Bronchial epithelial cell (primary cell): Measurements from ENCODE around the gene EVA1C. TPM values are rescaled to one million over a fixed set of nuclear protein-coding genes. Genes with fewer than 3 reads are reported as not detected.
"Not testable (repeated sequence)": the region's sequence is repeated elsewhere in the genome, so short reads cannot be mapped to it uniquely, and the experiment has no call there.

Source experiments
- DNase-seq: peaks from one replicate; pipeline ENCODE4 v3.0.0-alpha.2; 2010; ENCODE audit warnings: low read depth
- FAIRE-seq: peaks from 2 replicates; lab custom pipeline; 2011; peaks lifted over from hg19 to GRCh38; lab: Jason Lieb, UNC
- H3K27me3 ChIP-seq: 2 replicates; pipeline ENCODE4 v1.5.1; 2011; ENCODE audit warnings: low read length; ENCODE audit not compliant: control insufficient read depth, insufficient read depth
- H3K36me3 ChIP-seq: 2 replicates; pipeline ENCODE4 v1.5.1; 2011; ENCODE audit warnings: low read length; ENCODE audit not compliant: control insufficient read depth, insufficient read depth
- H3K4me3 ChIP-seq: 2 replicates; pipeline ENCODE4 v1.5.1; 2011; ENCODE audit warnings: mild to moderate bottlenecking, low read depth, low read length, control low read depth
- CTCF ChIP-seq: IDR thresholded peaks from 2 replicates; pipeline ENCODE4 v1.5.1; 2011; ENCODE audit warnings: mild to moderate bottlenecking, moderate library complexity, low read length, control low read depth, inconsistent platforms; ENCODE audit not compliant: insufficient read depth, severe bottlenecking
- total RNA-seq: library from RNA; depleted of rRNA; stranded (reverse); fragments of >200 nt; gene quantifications from 2 replicates; pipeline ENCODE4 v1.2.1, GENCODE V29; 2014

EVA1C gene
- total RNA-seq, 1 donor from 2014 or later = 9.0 TPM

GRCh38 chr21:32533611-32534010, 121.1 kb downstream of the EVA1C start:
- Histone ChIP-seq H3K4me3 (no peak overlapping the region), H3K27me3 (no peaks in the 10 kb centered on the region), H3K36me3 (no peaks in the 10 kb centered on the region)
- no peak for TF ChIP-seq CTCF
- DNase-seq (no peak), FAIRE-seq (no peak)

- H3K36me3 ChIP-seq = no peaks in the 10 kb centered on the region
- no peak for TF ChIP-seq CTCF
- no peak for FAIRE-seq
- DNase-seq = no peak
- no peak overlapping the region for H3K4me3 ChIP-seq
- no peaks in the 10 kb centered on the region for H3K27me3 ChIP-seq
Measured at GRCh38 chr21:32534113-32534512, 121.6 kb downstream of the EVA1C start.

- DNase-seq = no peak
- no peak for FAIRE-seq
- Histone ChIP-seq H3K27me3 (no peaks in the 10 kb centered on the region), H3K4me3 (no peak overlapping the region), H3K36me3 (no peaks in the 10 kb centered on the region)
- TF ChIP-seq CTCF = no peak
Measured at GRCh38 chr21:32535612-32536011, 123.1 kb downstream of the EVA1C start.

GRCh38 chr21:32537569-32537881, 125.0 kb downstream of the EVA1C start:
- TF ChIP-seq CTCF = no peak
- no peak for FAIRE-seq
- Histone ChIP-seq H3K4me3 (no peak overlapping the region), H3K36me3 (no peaks in the 10 kb centered on the region), H3K27me3 (no peaks in the 10 kb centered on the region)
- DNase-seq = no peak

GRCh38 chr21:32538147-32538792, 125.8 kb downstream of the EVA1C start:
- DNase-seq = no peak
- Histone ChIP-seq H3K4me3 (no peak overlapping the region), H3K36me3 (no peaks in the 10 kb centered on the region), H3K27me3 (no peaks in the 10 kb centered on the region)
- no peak for TF ChIP-seq CTCF
- FAIRE-seq = no peak

- Histone ChIP-seq H3K4me3 (no peak overlapping the region), H3K36me3 (no peaks in the 10 kb centered on the region), H3K27me3 (no peaks in the 10 kb centered on the region)
- TF ChIP-seq CTCF = no peak
- no peak for DNase-seq
- peak; percentile 47 for FAIRE-seq
Measured at GRCh38 chr21:32539378-32539777, 126.9 kb downstream of the EVA1C start.

GRCh38 chr21:32543056-32543455, 130.6 kb downstream of the EVA1C start:
- H3K36me3 ChIP-seq, DNase-seq, FAIRE-seq, H3K4me3 ChIP-seq, H3K27me3 ChIP-seq: not testable (repeated sequence)
